ENCODE measurements around the gene SLC24A1.

- TF ChIP-seq CTCF (IDR thresholded peaks at IDR 0.05): no peak
- no peak for TF ChIP-seq ZFX (IDR thresholded peaks at IDR 0.05; ENCODE audit: borderline replicate concordance)
These were observed 68.4 kb downstream of the SLC24A1 start for GRCh38 chr15:65690173-65690572.

All from 22Rv1 (cell line).